TTC549 (cell line): ENCODE data around the gene ASCC1.
"Not testable (repeated sequence)": the region's sequence is repeated elsewhere in the genome, so short reads cannot be mapped to it uniquely, and the experiment has no call there.

Source experiments
- FAIRE-seq: peaks from 2 replicates; lab custom pipeline; 2012; peaks lifted over from hg19 to GRCh38; lab: Jason Lieb, UNC

The ASCC1 gene

DNA sequence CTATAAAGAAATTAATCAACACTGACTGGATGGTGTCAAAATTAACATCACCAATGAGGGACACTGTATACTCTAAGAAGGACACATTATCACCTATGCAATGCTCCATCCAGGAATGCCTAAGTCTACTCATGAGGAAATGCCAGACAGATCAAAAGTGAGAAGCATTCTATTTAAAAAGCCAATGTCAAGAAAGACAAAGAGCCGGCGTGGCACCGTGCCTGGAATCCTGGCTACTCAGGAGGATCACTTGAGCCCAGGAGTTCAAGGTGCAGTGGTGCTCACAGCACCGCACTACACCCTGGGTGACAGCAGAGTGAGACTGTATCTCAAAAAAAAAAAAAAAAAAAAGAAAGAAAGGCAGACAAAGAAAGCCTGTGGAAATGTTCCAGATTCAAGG, 45.8 kb downstream of the ASCC1 start:
- no peak for FAIRE-seq

DNA sequence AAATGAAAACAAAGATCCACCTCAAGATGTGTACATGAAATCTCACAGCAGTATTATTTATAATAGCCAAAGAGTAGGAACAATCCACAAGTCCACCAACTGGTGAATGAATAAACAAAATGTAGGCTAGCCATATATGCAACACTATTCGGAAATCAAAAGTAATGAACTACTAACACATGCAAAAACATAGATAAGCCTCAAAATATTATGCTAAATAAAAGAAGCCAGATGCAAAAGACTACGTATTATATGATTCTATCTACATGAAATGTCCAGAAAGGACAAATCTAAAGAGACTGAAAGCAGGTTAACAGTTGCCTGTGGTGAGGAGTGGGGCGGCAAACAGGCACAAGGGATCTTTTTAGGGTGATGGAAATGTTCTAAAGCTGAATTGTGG, 49.0 kb downstream of the ASCC1 start:
- no peak for FAIRE-seq

DNA sequence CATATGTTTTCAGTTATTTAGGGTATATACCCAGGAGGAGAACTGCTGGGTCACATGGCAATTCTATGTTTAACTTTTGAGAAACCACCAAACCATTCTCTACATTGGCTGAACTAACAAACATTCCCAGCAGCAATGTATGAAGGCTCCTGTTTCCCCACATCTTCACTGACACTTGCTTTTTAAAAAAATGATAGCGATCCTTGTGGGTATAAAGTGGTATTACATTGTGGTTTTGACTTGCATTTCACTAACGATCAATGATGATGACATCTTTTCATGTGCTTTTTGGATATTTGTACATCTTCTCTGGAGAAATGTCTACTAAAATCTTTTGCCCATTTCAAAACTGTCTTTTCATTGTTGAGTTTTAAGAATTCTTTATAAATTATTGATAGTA, 51.5 kb downstream of the ASCC1 start:
- no peak for FAIRE-seq

DNA sequence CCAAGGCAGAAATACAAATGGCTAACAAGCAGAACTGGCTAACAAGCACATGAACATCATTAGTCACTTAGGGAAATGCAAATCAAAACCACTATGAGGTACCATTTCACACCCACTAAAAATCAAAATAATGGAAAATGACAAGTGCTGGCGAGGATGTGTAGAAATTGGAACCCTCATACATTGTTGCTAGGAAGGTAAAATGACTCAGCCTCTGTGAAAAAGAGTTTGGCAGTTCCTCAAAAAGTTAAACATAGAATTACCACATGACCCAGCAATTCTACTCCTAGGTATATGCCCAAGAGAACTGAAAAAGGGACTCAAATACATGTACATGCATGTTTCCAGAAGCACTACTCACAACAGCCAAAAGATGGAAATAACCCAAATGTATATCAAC, 53.1 kb downstream of the ASCC1 start:
- FAIRE-seq = no peak

DNA sequence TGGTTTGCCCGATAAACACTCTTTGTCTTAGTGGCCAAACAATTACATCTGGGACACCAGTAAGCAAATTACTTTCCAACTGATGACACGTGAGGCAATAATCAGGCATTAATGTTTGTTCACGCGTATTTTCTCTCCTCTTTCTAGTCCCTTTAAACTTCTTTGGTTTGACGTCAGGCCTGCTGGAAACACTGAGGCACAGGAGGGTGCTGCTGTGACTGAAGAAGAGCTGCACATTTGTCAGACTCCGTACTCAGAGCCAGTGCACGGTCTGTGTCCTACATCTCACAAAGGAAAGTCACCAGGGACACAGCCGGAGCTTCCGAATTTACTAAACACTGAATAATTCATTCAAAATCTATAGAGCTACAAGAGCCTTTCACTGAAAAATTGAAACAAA, 57.9 kb downstream of the ASCC1 start:
- FAIRE-seq = no peak

DNA sequence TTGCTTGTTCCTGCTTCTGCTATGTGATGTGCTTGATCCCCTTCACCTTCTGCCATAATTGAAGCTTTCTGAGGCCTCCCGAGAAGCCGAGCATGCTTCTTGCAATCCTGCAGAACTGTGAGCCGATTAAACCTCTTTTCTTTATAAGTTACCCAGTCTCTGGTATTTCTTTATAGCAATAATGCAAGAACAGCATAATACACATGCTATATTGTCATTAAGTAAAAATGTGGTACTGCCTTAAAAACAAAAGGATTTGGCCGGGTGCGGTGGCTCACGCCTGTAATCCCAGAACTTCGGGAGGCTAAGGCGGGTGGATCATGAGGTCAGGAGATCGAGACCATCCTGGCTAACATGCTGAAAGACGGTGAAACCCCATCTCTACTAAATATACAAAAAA, 59.9 kb downstream of the ASCC1 start:
- no peak for FAIRE-seq

DNA sequence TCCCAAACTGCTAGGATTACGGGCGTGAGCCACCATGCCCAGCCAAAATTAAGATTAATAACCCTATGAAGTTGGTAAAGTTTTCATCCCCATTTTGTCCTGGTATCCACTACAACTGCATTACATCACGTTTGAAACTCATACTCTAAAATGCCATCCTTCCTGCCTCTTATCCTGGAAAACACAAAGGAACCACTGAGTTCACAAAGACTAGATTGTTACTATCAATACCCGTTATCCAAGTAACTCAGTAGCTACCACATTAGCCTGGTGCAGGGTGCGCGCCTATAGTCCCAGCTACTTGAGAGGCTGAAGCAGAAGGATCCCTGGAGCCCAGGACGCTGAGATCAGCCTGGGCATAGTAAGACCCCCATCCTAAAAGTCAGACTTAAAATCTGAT, 63.8 kb downstream of the ASCC1 start:
- no peak for FAIRE-seq

DNA sequence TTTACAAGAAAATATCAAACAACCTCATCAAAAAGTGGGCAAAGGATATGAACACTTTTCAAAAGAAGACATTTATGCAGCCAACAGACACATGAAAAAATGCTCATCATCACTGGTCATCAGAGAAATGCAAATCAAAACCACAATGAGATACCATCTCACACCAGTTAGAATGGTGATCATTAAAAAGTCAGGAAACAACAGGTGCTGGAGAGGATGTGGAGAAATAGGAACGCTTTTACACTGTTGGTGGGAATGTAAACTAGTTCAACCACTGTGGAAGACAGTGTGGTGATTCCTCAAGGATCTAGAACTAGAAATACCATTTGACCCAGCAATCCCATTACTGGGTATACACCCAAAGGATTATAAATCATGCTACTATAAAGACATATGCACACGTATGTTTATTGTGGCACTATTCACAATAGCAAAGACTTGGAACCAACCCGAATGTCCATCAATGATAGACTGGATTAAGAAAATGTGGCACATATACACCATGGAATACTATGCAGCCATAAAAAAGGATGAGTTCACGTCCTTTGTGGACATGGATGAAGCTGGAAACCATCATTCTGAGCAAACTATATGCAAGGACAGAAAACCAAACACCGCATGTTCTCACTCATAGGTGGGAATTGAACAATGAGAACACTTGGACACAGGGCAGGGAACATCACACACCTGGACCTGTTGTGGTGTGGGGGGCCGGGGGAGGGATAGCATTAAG, 65.2 kb downstream of the ASCC1 start:
- not testable (repeated sequence) for FAIRE-seq

DNA sequence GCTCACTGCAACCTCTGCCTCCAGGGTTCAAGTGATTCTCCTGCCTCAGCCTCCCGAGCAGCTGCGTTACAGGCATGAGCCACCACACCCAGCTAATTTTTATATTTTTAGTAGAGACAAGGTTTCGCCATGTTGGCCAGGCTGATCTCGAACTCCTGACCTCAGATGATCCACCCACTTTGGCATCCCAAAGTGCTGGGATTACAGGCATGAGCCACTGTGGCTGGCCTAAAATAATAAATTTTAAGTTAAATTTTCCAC, 68.8 kb downstream of the ASCC1 start:
- FAIRE-seq = not testable (repeated sequence)

DNA sequence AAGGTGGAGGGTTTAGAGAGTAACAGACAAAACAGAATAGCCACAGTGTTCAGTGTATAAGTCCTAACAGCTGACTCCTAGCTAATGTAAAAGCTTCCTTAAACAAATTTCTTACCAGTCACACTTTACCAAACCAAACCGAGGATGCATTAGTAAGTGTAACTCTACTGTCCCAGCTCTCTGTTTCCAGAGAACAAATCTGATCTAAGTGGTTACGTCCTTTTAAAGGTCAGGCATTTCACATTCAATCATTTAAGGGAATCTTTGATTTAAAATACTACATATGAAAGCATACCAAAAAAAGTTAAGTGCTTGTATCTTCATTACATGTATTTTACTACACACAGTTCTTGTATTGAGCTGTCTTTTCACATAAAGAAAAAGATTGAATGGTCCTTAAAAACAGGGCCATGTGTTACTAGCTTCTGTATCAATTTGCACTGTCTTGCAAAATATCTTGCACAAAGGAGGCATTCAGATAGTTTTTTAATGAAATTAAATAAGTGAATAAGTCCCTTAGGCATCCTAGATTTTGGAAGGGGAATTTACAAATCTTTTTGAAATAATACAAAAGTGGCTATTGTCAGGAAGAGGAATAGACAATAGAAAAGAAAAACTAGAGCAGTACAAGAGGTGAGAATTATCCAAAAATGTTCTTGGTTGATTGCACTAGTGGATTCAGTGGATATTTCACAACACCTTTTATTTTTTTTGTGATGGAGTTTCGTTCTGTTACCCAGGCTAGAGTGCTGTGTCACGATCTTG, 69.3 kb downstream of the ASCC1 start:
- no peak for FAIRE-seq

DNA sequence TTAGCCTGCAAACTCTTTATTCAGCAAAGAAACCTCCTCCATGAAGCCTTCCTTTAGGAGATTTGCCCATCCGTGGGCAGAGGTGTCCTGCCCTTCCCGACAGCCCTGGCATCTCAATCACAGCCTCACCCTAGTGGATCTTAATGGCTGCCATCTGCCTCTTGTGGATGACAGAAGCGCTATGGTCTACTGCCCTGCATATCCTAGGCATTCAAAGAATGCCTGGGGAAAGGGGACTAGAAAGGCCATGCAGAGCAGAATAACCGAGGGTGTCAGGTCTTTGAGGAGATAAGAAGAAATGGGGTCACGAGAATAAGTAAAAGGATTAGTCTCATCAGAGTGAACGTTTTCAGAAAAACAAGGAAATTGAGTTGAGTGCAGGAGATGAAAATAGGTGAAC, 70.0 kb downstream of the ASCC1 start:
- FAIRE-seq = peak; percentile 77

DNA sequence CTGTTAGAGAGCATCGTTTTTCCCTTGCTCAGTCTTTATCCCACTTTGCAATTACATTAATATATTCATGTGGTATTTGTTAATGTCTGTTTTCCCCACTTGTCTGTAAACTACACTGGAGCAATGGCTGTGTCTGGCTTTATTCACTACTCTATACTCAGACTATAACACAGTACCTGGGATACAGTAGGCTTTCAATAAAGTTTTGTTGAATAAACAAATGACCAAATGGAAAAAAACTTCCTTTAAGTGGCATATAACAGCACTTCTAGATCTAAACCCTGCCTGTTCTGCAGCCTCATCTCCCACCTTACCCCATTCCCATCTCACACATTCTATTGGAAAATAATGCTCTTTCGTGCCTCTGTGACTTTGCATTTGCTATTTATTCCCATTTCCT, 70.4 kb downstream of the ASCC1 start:
- FAIRE-seq = peak; percentile 62

DNA sequence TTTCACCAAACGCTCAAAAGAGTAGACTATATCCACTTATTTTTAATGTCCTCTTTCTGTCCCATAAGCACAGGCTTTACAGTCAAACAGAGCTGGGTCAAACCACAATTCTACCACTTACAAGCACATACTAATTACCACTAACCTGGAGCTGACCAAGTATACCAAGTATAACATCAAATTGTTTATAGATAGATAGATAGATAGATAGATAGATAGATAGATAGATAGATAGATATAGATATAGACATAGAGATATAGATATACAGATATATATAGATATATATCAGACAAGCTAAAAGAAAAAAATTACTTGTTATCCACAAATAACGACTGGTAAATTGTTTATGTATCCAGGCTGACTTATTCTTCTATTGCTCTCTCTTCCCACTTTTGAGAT, 75.2 kb downstream of the ASCC1 start:
- no peak for FAIRE-seq

DNA sequence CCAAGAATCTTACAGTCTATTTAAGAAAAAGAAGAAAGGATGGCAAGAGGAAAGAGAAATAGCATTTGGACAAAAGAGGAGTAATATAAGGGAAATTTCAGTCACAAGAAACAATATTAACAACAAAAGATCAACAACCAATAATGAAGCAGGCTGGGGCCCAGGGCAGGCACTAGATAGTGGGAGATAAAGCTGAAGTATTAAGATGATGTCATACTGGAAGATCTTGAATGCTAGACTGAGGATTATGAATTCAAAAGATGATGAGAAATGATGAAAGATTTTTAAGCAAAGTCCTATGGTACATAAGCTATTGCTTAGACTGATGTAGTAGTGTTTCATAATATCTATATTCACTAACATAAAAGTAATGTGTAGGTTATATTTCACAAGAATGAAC, 75.9 kb downstream of the ASCC1 start:
- FAIRE-seq = no peak

DNA sequence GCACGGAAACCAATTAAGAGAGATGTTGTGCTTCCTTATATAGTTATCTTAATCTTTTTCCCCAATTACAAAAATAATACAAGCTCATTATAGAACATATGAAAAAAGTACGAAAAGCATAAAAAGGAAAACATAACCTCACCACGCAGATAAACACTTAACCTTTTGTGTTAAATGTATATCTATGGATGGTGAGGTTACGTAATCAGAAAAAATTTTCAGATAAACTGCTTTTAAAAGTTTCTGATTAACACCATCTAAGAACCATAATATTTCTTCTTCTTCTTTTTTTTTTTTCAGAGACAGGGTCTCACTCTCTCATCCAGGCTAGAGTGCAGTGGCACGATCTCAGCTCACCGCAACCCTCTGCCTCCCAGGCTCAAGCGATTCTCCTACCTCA, 78.5 kb downstream of the ASCC1 start:
- no peak for FAIRE-seq

DNA sequence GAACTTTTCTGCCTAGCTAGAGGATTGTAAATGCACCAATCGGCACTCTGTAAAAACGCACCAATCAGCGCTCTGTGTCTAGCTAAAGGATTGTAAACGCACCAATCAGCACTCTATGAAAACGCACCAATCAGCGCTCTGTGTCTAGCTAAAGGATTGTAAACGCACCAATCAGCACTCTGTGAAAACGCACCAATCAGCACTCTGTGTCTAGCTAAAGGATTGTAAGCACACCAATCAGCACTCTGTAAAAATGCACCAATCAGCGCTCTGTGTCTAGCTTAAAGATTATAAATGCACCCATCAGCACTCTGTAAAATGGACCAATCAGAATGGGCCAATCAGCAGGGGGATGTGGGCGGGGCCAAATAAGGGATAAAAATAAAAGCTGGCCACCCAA, 79.9 kb downstream of the ASCC1 start:
- FAIRE-seq = not testable (repeated sequence)

DNA sequence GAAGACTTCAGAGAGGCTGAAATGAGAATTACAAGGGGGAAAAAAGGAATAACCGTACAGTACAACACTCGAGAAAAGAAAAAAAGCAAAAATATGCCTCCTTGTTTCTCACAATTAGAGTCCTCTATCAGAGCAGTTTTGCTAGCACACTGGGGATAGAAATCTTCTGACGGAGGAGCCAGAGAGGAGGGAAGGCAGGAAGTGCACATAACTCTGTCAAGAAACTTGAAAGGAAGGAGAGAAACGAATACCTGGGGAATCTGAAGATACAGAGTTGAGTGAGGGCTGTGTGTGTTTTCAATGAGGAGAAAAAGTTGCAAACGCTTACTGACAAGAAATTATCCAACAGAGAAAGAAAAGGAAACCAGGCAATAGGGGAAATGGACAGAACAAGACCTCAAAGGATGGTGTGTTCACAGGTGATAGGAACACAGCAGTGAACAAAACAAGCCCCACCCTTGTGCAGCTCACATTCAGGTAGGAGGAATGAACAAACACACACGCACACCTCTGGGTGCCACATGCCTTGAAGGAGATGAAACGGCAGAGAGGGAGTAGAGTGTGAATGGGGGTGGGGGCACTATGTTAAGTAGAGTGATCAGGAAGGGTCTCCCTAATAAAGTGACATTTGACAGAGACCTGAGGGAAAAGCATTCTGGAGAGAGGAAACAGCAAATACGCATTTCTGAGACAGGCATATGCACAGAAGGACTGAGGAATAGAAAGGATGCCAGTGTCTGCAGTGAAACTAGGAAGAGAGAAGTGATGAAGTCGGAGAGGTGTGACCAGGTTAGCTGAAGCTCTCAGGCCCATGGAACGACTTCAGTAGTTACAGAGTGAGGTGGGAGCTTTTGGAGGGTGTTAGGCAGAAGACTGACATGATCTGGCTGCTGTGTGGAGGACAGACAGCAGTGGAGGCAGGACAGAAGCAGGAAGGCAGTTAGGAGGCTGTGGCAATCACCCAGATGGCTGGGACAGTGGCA, 81.0 kb downstream of the ASCC1 start:
- no peak for FAIRE-seq

DNA sequence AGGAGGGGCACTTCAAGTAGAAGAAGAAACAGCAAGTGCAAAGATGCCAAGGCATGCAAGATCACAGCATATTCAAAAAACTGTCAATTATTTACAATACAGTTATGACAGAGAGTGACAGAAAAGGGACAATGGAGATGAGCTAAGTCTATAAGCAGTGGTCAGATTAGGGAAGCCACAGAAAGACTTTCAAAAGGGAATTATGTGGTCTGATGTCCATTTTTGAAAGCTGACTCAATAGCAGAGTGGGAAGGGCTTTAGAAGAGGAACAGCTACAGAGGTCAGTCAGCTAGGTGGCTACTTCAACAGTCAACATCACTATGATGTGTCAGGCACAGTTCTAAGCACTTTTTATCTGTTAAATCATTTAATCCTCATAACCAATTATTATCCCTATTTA, 82.6 kb downstream of the ASCC1 start:
- no peak for FAIRE-seq

DNA sequence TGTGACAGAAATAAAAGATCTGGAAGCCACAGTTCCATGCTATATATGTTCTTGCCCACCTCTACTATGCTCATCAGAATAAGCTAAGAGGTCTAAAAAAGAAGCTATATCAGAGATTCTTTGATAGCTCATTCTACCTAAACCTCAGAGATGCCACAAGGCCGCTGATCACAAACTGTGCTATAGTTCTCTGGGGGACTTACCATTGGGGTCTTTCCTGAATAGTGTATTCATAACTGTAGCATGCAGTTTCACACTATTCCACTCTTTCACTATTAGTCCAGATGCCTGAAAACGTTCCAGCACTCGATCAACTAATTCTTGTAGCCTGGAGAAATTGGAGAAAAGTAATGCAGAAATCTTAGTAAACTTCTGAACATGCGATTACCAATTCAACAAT, 83.2 kb downstream of the ASCC1 start:
- FAIRE-seq = no peak

DNA sequence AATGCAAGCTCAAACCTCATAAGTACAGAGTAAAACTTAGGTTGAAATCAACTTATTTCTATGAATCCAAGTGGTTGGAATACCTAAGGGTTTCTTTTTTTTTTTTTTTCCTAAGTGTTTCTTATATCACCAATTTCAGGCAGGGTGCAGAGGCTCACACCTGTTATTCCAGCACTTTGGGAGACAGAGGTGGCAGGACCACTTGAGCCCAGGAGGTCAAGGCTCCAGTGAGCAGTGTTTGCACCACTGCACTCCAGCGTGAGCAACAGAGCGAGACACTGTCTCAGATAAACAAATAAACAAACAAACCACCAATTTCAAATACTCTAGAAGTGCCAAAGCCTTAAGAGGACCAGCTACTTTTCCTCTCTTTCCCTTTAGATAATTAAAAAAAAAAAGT, 88.5 kb downstream of the ASCC1 start:
- FAIRE-seq = no peak

DNA sequence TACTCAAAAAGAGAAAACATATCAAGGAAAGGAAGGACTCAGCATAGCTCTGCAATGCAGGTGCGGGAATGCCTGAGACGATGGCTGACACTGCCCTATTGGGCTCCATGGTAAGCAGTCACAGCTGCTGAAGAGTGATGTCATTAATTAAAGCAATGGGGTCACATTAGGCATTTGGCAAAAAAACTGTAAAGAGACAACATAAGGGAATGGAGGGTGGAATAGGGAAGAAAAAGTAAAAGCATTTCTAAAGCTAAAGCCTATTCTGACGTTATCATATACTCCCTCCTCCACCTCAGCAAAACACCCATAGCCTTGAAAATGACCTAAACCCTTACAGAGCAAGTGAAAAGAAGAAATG, 89.2 kb downstream of the ASCC1 start:
- FAIRE-seq = no peak

DNA sequence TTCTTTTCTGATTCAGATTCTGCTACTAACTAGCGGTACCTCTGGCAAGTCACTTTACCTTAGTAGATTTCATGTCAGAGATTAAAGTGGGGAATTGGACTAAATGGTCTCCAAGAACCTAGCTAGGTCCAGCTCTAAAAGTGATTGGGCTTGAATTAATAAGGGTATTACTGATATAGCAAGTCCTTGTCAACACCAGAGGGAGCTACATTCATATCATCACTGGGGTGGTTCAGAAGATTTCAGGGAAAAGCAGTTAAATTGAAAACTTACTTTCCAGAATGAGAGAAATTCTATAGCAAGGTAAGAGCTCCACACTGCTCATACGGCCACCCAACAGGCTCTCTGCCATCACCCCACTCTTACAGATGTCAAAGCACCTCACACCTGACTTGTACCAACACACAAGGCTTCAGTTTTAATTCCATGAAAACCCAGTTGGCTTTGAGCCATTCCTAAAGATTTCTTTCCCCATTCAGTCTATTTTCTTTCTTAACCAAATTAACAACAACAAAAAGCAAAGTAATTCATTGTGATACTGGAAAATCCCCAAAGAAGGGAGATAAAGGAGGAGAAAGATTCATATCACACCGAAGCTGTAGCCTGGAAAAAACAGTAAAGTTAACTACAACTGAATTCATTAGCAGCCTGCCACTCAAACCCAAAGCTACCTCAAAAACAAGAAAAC, 89.7 kb downstream of the ASCC1 start:
- FAIRE-seq = peak; percentile 76

DNA sequence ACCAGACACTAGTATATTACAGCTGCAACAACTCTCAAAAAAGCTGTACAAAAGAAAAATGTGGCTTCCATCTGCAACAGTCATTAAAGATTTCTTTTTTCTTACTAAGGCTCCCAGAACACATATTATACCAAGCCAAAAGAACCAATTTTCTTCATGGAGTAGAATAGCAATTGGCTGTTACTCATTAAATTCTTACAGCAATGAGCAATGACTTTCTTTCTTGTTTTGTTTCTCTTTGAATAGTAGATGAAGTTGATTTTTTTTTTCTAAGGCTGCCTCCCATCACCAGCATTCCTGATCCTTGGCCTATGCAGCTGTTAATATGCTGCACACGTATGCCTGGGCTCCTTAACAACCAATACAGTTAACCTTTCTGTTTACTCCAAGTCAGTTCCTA, 91.1 kb downstream of the ASCC1 start:
- FAIRE-seq = no peak
